ENCODE measurements around the gene LARP1B. TPM values are rescaled to one million over a fixed set of nuclear protein-coding genes. Genes with fewer than 3 reads are reported as not detected.
"Not testable (repeated sequence)": the region's sequence is repeated elsewhere in the genome, so short reads cannot be mapped to it uniquely, and the experiment has no call there.

The LARP1B gene
- total and polyA plus RNA-seq, 7 donors = 14.4 to 30.3 (median 18.2) TPM

GRCh38 chr4:128241019-128241418 lies 179.9 kb downstream of the LARP1B start:
- intact Hi-C loops (cut with DNase I) = no loop called here
- TF ChIP-seq POLR2A (IDR thresholded peaks at IDR 0.05) = no peak
- TF ChIP-seq CTCF (IDR thresholded peaks at IDR 0.05) = no peak
- TF ChIP-seq POLR2AphosphoS5 (IDR thresholded peaks at IDR 0.05) = no peak
- TF ChIP-seq EP300 (IDR thresholded peaks at IDR 0.05) = no peak
- no peak overlapping the region for H3K4me3 ChIP-seq
- WGBS, 2 donors = 95% methylated on average over 3 of the region's 3 CpGs
- peaks cover 0 to 3% (median 0%) of the 10 kb centered on the region in 4 donors for H3K9me3 ChIP-seq
- DNase-seq = no peak
- no peaks in the 10 kb centered on the region for H3K36me3 ChIP-seq
- no peak overlapping the region for H3K27ac ChIP-seq
- no peaks in the 10 kb centered on the region for H3K27me3 ChIP-seq
- peaks cover 0 to 5% (median 0%) of the 10 kb centered on the region in 4 donors for H3K4me1 ChIP-seq

- WGBS, 2 donors = 69 to 72% methylated on average over 3 of the region's 3 CpGs
- DNase-seq = no peak
- H3K36me3 ChIP-seq = no peaks in the 10 kb centered on the region
- H3K4me1 ChIP-seq = peaks cover 0 to 5% (median 0%) of the 10 kb centered on the region in 4 donors
- TF ChIP-seq POLR2A (IDR thresholded peaks at IDR 0.05) = no peak
- TF ChIP-seq EP300 (IDR thresholded peaks at IDR 0.05) = no peak
- TF ChIP-seq POLR2AphosphoS5 (IDR thresholded peaks at IDR 0.05) = no peak
- TF ChIP-seq CTCF (IDR thresholded peaks at IDR 0.05) = no peak
- H3K27ac ChIP-seq = no peak overlapping the region
- H3K4me3 ChIP-seq = no peak overlapping the region
- intact Hi-C loops (cut with DNase I) = no loop called here
- no peaks in the 10 kb centered on the region for H3K27me3 ChIP-seq
- peaks cover 0 to 3% (median 0%) of the 10 kb centered on the region in 4 donors for H3K9me3 ChIP-seq
These were observed 180.4 kb downstream of the LARP1B start for GRCh38 chr4:128241425-128241913.

GRCh38 chr4:128241981-128242380 lies 180.9 kb downstream of the LARP1B start:
- TF ChIP-seq POLR2A (IDR thresholded peaks at IDR 0.05) = no peak
- no peak for TF ChIP-seq POLR2AphosphoS5 (IDR thresholded peaks at IDR 0.05)
- TF ChIP-seq EP300 (IDR thresholded peaks at IDR 0.05) = no peak
- TF ChIP-seq CTCF (IDR thresholded peaks at IDR 0.05) = no peak
- no peak for DNase-seq
- Histone ChIP-seq H3K36me3 (no peaks in the 10 kb centered on the region), H3K27ac (no peak overlapping the region), H3K4me1 (peaks cover 0 to 5% (median 0%) of the 10 kb centered on the region in 4 donors), H3K9me3 (peaks cover 0 to 3% (median 0%) of the 10 kb centered on the region in 4 donors), H3K27me3 (no peaks in the 10 kb centered on the region), H3K4me3 (no peak overlapping the region)
- 92 to 96% methylated on average over 3 of the region's 3 CpGs for whole genome bisulfite sequencing, 2 donors
- intact Hi-C loops (cut with DNase I) = no loop called here

- intact Hi-C loops (cut with DNase I) = no loop called here
- DNase-seq = no peak
- Histone ChIP-seq H3K4me1 (peaks cover 0 to 5% (median 0%) of the 10 kb centered on the region in 4 donors), H3K27ac (no peak overlapping the region), H3K9me3 (peaks cover 0 to 3% (median 0%) of the 10 kb centered on the region in 4 donors), H3K36me3 (no peaks in the 10 kb centered on the region), H3K4me3 (no peak overlapping the region), H3K27me3 (no peaks in the 10 kb centered on the region)
- whole genome bisulfite sequencing, 2 donors = 93 to 94% methylated on average over 4 of the region's 4 CpGs
- TF ChIP-seq POLR2A (IDR thresholded peaks at IDR 0.05) (no peak), CTCF (IDR thresholded peaks at IDR 0.05) (no peak), EP300 (IDR thresholded peaks at IDR 0.05) (no peak), POLR2AphosphoS5 (IDR thresholded peaks at IDR 0.05) (no peak)
These were observed 181.5 kb downstream of the LARP1B start for GRCh38 chr4:128242601-128243000.

- intact Hi-C loops (cut with DNase I) = no loop called here
- TF ChIP-seq CTCF (IDR thresholded peaks at IDR 0.05) (no peak), POLR2A (IDR thresholded peaks at IDR 0.05) (no peak), EP300 (IDR thresholded peaks at IDR 0.05) (no peak), POLR2AphosphoS5 (IDR thresholded peaks at IDR 0.05) (no peak)
- no peaks in the 10 kb centered on the region for H3K36me3 ChIP-seq
These were observed 183.3 kb downstream of the LARP1B start for GRCh38 chr4:128244379-128244778.

GRCh38 chr4:128245391-128245790 lies 184.3 kb downstream of the LARP1B start:
- H3K27ac ChIP-seq; DNase-seq; H3K4me3 ChIP-seq; H3K4me1 ChIP-seq; intact Hi-C loops (cut with DNase I); H3K27me3 ChIP-seq; H3K36me3 ChIP-seq; H3K9me3 ChIP-seq: not testable (repeated sequence)
- WGBS, 2 donors = 89 to 94% methylated on average over 5 of the region's 5 CpGs

More at GRCh38 chr4:128244379-128244778, 183.3 kb downstream of the LARP1B start:
- no peak for DNase-seq
- WGBS, 2 donors = 88 to 92% methylated on average over 2 of the region's 2 CpGs
- no peak overlapping the region for H3K4me3 ChIP-seq
- H3K27me3 ChIP-seq = no peaks in the 10 kb centered on the region
- H3K4me1 ChIP-seq = peaks cover 0 to 5% (median 0%) of the 10 kb centered on the region in 4 donors
- no peak overlapping the region for H3K27ac ChIP-seq
- H3K9me3 ChIP-seq = peaks cover 0 to 3% (median 0%) of the 10 kb centered on the region in 4 donors

All from sigmoid colon (tissue), 7 donors.